Mucosa of stomach (tissue), 1 donor: ENCODE results near the gene TMEM109.

Source experiments
- H3K27me3 ChIP-seq: one replicate; pipeline ENCODE4 v1.7.0; 2013; ENCODE audit warnings: mild to moderate bottlenecking, low read length; ENCODE audit not compliant: control insufficient read depth, insufficient read depth
- H3K36me3 ChIP-seq: one replicate; pipeline ENCODE4 v1.7.0; 2013; ENCODE audit warnings: low read length; ENCODE audit not compliant: control insufficient read depth, insufficient read depth
- H3K4me1 ChIP-seq: one replicate; pipeline ENCODE4 v1.7.0; 2013; ENCODE audit warnings: mild to moderate bottlenecking, low read length; ENCODE audit not compliant: control insufficient read depth, insufficient read depth
- H3K4me3 ChIP-seq: one replicate; pipeline ENCODE4 v1.7.0; 2013; ENCODE audit warnings: low read length
- H3K9ac ChIP-seq: one replicate; pipeline ENCODE4 v1.7.0; 2013; ENCODE audit warnings: mild to moderate bottlenecking, low read length, moderate library complexity
- H3K9me3 ChIP-seq: one replicate; pipeline ENCODE4 v1.7.0; 2013; ENCODE audit warnings: mild to moderate bottlenecking, low read length, moderate library complexity; ENCODE audit not compliant: control insufficient read depth
- donor health status: Pancreatic carcinoma.

TMEM109 gene

DNA sequence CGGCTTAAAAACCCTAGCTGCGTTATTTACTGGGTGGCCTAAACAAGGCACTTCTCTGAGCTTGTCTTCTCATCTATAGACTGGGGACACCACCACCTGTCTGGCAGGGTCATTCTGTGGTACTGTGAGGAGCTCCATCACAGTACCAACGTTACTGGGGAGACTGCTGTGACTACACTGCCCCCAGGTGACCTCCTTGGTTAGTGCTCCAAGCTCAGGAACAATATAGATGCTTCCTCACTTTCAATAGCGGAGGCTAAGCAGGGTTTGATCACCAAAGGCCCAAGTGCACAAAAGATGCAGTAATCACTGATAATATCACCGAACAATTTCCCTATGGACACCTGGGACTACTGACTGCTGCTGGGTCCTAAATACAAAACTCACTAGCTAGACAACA is 26.4 kb upstream of the TMEM109 start:
- no peaks in the 10 kb centered on the region for H3K9me3 ChIP-seq
- no peaks in the 10 kb centered on the region for H3K36me3 ChIP-seq

DNA sequence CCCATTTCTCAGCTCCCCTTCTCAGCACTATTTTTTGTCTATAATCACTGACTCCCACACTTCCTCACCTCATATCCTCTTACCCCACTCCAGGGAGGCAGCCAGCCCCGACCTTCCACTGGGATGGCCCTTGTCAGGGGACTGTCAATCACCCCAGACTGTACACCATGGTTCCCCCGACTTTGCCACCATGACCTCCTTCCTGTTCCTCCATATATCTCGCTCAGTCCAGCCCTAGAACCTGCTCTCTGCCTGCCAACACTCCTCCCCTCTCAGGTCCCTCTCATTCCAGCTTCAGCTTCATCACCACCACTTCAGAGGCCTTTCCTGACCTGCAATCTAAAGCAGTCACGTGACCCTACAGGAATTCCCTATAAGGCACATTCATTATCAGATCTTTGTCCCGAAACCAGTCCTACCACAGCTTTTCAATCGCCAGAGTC is 24.1 kb upstream of the TMEM109 start:
- Histone ChIP-seq H3K9me3 (no peaks in the 10 kb centered on the region), H3K36me3 (no peaks in the 10 kb centered on the region), H3K27me3 (no peaks in the 10 kb centered on the region), H3K9ac (no peak overlapping the region), H3K4me1 (peaks cover 5% of the 10 kb centered on the region), H3K4me3 (no peak overlapping the region)

More for the DNA sequence above, 26.4 kb upstream of the TMEM109 start:
- Histone ChIP-seq H3K9ac (no peak overlapping the region), H3K4me1 (peaks cover 5% of the 10 kb centered on the region), H3K27me3 (no peaks in the 10 kb centered on the region), H3K4me3 (no peak overlapping the region)

DNA sequence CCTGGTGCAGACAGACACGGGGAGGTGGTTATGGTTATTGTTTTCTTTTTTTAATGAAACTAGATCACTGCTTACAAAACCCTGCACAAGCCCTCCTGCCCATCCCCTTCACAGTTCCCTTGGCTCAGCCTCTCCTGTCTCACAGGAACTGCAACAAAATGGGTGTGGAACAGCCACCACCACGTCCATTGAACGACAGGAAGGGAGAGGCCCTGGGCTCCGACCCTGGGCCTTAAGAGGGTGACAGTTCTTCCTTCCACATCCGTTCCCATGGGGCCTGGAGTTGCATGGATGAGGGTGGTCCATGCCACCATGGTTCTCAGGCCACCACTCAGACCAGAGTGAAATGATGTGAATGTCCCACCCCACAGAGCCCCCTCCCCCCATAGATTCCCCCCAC is 23.3 kb upstream of the TMEM109 start:
- Histone ChIP-seq H3K4me1 (peaks cover 5% of the 10 kb centered on the region), H3K36me3 (no peaks in the 10 kb centered on the region), H3K27me3 (no peaks in the 10 kb centered on the region), H3K4me3 (no peak overlapping the region), H3K9me3 (no peaks in the 10 kb centered on the region), H3K9ac (no peak overlapping the region)

DNA sequence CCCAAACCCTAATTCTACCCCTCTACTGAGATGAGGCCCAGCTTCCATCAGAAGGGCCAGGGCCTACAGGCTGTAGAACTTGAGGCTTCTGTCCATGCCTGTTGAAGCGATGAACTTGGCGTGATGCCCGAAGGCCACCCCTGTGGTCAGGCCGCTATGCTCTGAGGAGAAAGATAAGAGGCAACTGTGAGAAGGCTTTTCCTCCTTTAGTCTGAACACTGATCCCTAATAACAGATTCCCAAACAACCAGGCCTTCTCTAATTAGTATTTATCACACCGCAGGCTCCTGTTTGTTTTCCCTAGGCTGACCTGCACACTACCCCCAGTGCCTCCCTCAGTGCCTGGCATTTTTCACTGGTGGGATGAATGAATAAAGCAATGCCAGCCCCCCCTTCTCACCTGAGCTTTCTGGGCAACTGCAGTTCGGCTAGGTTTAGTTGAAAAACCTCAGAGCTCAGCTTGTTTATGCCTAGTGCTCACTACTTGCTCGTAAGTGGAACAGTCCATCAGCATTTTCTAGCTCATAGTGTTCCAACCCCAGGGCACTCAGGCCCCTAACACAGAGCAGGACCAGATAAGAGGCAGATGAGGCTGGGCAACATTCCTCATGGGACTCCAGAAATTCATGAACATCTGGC is 22.7 kb upstream of the TMEM109 start:
- Histone ChIP-seq H3K9me3 (no peaks in the 10 kb centered on the region), H3K4me3 (no peak overlapping the region), H3K4me1 (peaks cover 5% of the 10 kb centered on the region), H3K27me3 (no peaks in the 10 kb centered on the region), H3K36me3 (no peaks in the 10 kb centered on the region), H3K9ac (no peak overlapping the region)

DNA sequence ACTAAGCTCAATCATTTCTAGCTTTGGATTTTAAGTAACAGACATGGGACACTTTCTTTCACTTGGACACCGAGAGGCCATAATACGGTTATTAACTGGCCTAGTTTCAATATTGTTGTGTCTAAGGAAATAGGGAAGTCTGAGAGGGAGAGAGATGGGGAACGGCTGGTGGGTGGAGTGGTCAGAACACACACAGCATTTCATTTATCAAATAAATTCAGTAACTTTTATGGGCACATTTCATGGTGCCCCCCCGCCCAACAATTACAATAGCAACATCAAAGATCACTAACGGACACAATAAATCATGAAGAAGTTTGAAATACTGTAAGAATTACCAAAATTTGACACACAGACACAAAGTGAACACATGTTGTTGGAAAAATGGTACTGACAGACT is 18.3 kb upstream of the TMEM109 start:
- H3K4me1 ChIP-seq: no peaks in the 10 kb centered on the region
- no peak overlapping the region for H3K4me3 ChIP-seq
- H3K9ac ChIP-seq: no peak overlapping the region
- H3K27me3 ChIP-seq: no peaks in the 10 kb centered on the region
- peaks cover 26% of the 10 kb centered on the region for H3K36me3 ChIP-seq
- H3K9me3 ChIP-seq: no peaks in the 10 kb centered on the region

DNA sequence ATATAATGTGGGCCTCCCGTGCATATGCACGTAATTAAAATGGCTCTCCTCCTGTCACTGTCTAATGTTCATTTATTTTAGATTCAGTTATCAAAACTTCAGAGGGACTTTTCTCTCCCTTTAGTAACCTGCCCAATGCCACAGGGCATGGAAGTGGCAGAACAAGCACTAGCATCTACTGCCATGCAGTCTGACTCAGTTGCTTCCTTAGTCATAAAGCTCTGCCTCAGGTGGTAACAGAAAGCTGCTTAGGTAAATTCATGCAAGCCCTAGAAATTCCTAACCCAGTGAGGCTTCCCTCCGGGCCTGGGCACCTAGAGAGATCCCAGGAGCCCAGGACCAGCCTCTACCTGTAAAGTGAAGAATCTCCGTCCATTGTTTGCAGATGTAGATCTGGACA is 16.5 kb upstream of the TMEM109 start:
- no peak overlapping the region for H3K9ac ChIP-seq
- no peaks in the 10 kb centered on the region for H3K9me3 ChIP-seq
- no peaks in the 10 kb centered on the region for H3K4me1 ChIP-seq
- no peak overlapping the region for H3K4me3 ChIP-seq
- H3K36me3 ChIP-seq: peaks cover 33% of the 10 kb centered on the region
- H3K27me3 ChIP-seq: no peaks in the 10 kb centered on the region

DNA sequence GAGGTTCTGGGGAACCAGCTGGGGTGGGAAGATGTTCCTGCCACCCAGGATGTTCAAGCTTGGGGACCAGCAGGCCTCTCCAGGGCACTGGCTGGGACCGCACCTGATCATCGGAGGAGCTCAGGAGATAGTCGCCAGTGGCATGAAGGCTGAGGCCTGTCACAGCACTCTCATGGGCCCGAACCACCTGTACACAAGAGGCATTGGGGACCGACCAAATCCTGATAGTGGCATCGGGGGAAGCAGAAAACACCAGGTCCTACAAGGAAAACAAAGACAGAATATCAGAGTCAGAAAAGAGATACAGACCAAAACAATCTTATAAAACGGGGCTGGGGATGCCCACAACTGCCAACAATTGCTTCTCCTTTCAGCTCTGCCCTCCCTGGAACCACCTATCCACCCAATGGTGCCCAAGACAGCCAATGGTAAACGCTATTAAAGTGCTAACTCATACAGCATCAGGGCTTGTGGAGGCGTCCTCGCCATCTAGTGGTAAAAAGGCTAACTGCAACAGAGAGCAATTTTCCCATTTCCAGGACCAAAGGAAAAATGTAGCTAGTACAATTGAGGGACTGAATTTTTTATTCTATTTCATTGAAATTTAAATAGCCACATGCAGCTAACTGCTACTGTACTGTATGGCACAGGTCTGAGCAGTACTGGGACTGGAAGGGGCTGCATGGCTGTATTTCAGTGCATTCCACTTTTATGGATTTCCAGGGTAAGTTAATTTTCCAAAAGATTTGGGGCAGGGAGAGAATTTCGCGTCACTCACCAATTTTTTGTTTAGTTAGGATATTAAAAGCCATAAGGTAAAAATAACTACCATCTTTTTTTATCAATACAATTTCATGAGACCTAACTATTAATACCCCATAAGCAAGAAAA is 14.7 kb upstream of the TMEM109 start:
- peaks cover 37% of the 10 kb centered on the region for H3K36me3 ChIP-seq
- no peak overlapping the region for H3K4me3 ChIP-seq
- H3K27me3 ChIP-seq: no peaks in the 10 kb centered on the region
- no peak overlapping the region for H3K9ac ChIP-seq
- no peaks in the 10 kb centered on the region for H3K9me3 ChIP-seq
- H3K4me1 ChIP-seq: no peaks in the 10 kb centered on the region

DNA sequence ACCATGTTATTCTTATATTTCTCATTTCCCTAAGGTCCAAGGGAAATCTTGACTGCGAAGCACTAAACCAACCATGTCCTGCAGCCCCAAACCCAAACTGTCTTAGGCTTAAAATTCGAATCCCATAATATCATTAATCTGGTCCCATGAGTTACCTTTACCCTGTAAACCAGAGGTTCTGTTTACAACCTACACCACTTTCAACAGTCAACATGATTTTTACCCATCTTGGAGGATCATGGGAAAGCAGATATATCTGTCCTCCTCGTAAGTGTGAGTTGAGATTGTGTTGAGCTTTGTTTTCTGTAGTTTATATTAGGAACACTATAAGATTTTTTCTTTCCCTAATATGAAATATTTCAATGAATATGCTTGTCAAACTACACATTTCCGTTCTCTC is 14.0 kb upstream of the TMEM109 start:
- peaks cover 5% of the 10 kb centered on the region for H3K4me1 ChIP-seq
- H3K27me3 ChIP-seq: no peaks in the 10 kb centered on the region
- H3K9ac ChIP-seq: no peak overlapping the region
- H3K9me3 ChIP-seq: no peaks in the 10 kb centered on the region
- H3K36me3 ChIP-seq: peaks cover 37% of the 10 kb centered on the region
- H3K4me3 ChIP-seq: no peak overlapping the region

DNA sequence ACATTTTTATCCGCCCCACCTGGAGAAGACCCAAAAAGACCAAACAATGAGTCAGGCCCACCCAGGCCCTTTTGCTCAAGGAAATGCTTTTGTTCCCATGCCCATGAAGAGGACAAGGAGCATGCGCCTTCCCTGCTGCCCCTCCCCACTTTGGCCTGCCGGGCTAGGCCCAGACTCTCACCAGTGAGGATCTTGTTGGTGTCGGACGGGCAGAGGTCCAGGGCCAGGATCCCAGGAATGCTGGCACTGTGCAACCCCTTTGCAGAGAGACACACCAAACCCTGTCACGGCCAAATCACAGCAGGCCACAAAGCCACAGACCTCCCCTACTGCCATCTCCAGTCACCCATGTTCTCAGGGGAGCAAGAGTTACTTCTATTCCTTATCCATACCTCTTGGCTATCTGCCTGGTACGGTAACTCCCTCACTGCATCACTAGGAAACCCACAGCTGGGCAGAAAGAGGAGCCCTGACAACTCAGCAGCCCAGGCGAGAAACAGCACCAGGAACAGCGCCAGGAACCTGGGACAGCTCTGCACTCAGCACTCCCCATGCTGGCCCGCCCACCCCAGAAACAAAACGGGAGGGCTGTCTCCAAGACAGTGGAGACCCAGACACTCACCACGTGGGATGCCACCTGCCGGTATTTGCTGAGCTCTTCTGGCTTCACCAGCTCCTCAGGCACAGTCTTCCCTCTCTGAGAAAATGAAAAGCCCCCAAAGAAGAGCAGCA is 13.1 kb upstream of the TMEM109 start:
- Histone ChIP-seq H3K4me3 (no peak overlapping the region), H3K36me3 (peaks cover 37% of the 10 kb centered on the region), H3K9ac (no peak overlapping the region), H3K9me3 (no peaks in the 10 kb centered on the region), H3K4me1 (peaks cover 10% of the 10 kb centered on the region), H3K27me3 (no peaks in the 10 kb centered on the region)

DNA sequence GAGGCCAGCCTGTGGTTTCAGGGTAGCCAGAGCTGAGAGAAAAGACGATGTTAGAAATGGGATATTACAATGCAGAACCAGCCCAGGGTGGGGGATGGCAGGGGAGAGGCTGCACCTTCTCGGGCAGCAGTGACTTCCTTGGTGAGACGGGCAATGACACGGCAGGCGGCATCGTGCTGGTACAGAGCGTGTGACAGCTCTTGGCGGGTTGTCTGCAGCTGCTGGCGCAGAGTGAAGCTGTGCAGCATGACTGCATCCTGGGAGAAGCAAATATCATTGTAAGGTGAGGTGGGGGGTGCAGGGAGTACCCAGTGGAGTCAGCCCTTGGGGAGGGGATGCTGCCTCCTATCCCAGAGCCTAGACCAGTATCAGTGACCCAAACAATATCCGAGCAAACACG is 11.3 kb upstream of the TMEM109 start:
- no peaks in the 10 kb centered on the region for H3K27me3 ChIP-seq
- no peak overlapping the region for H3K4me3 ChIP-seq
- H3K4me1 ChIP-seq: peaks cover 13% of the 10 kb centered on the region
- H3K36me3 ChIP-seq: peaks cover 30% of the 10 kb centered on the region
- H3K9me3 ChIP-seq: no peaks in the 10 kb centered on the region
- no peak overlapping the region for H3K9ac ChIP-seq

DNA sequence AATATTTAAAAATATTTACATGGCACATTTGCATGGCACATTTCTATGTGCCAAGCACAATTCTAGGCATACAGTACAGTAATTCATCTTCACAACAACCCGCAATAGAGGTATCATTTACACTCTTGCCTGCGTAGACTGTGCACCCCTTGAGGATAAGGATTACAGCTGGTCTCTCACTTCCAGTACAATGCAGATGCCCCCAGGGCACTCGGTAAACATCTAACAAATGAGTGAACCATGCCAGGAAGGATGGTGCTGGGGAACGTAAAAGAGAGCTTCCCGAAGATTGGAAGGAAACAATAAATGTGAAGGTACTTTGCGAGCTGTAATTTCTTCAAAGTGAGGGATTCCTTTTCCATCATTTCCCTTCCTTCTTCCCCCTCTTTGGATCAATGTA is 8.9 kb upstream of the TMEM109 start:
- no peaks in the 10 kb centered on the region for H3K9me3 ChIP-seq
- peaks cover 15% of the 10 kb centered on the region for H3K36me3 ChIP-seq
- H3K4me3 ChIP-seq: no peak overlapping the region
- no peaks in the 10 kb centered on the region for H3K27me3 ChIP-seq
- peak overlapping the region; percentile 60 for H3K9ac ChIP-seq
- H3K4me1 ChIP-seq: peaks cover 13% of the 10 kb centered on the region

DNA sequence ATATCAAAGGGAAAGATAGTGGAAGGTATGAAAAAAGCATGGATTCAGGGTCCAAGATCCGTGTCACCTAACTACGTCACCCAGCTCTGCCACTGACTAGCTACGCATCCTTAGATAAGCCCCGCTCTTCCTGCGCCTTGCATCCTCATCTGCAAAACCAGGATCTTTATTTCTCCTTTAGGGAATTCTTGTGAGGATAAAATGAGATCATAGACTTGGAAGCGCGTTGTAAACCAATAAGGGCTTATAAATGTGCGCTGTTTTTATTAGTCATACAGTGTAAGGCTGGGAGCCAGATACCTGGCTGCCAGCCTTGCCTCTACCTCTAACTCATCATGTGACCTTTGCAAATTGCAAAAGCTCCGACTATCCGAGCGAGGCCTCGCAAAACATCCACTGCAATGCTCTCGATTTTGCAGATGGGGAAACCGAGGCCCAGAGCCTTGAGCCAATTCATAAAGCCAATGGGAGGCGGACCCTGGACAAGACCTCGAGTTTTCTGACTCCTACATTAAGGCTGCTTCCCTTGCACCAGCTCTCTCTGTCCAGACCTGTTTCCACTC is 8.3 kb upstream of the TMEM109 start:
- H3K9me3 ChIP-seq: no peaks in the 10 kb centered on the region
- no peaks in the 10 kb centered on the region for H3K27me3 ChIP-seq
- H3K4me3 ChIP-seq: peak overlapping the region; percentile 60
- H3K36me3 ChIP-seq: peaks cover 12% of the 10 kb centered on the region
- H3K4me1 ChIP-seq: peaks cover 13% of the 10 kb centered on the region
- H3K9ac ChIP-seq: peak overlapping the region; percentile 60
